Tibial artery (tissue), 4 donors: ENCODE data around the gene ADAMTS2.
A peak's percentile ranks its signal among the peaks of the same experiment; 100 is the strongest.

Experiments
- DNase-seq, 2 donors: peaks; one replicate each; pipeline ENCODE4 v3.0.0-alpha.2; 2019
- H3K27ac ChIP-seq, 2 donors: fragments of 200-600 bp; sonication (generic) in 1 of 2; 1 replicate in 1 of 2; 2 replicates in 1 of 2; pipeline ENCODE4 v1.5.1; 2018 to 2019; ENCODE audit warnings: mild to moderate bottlenecking in 1 of 2
- H3K27me3 ChIP-seq, 2 donors: fragments of 200-600 bp; sonication (generic) in 1 of 2; one replicate each; pipeline versions ENCODE4 v1.5.1 to v1.6.0; 2016 to 2019
- H3K36me3 ChIP-seq, 3 donors: fragments of 200-600 bp; sonication (generic) in 2 of 3; one replicate each; pipeline ENCODE4 v1.5.1; 2016 to 2019; ENCODE audit warnings: mild to moderate bottlenecking in 2 of 3
- H3K4me1 ChIP-seq, 4 donors: fragments of 200-600 bp; sonication (generic) in 2 of 4; 1 replicate in 3 of 4; 2 replicates in 1 of 4; pipeline ENCODE4 v1.5.1; 2016 to 2019
- H3K4me3 ChIP-seq, 2 donors: fragments of 200-600 bp; sonication (generic) in 1 of 2; 1 replicate in 1 of 2; 2 replicates in 1 of 2; pipeline ENCODE4 v1.5.1; 2018 to 2019; ENCODE audit warnings: mild to moderate bottlenecking in 2 of 2
- H3K9me3 ChIP-seq, 3 donors: fragments of 200-600 bp; sonication (generic) in 1 of 3; one replicate each; pipeline ENCODE4 v1.5.1; 2016 to 2019
- intact Hi-C: fragments of 100-400 bp; cut with DNase I; formaldehyde crosslinking; loops from one replicate; pipeline ENCODE4 v1.15.0; 2023; ENCODE audit warnings: low total_unique reads
- TF ChIP-seq, protein P1 (sequence below), 2 experiments: fragments of 200-600 bp in 1 of 2; fragments of 450-650 bp in 1 of 2; IDR thresholded peaks; one replicate each; pipeline ENCODE4 v1.5.1; 2017 to 2019; ENCODE audit warnings: antibody characterized with exemption in 2 of 2, mild to moderate bottlenecking in 1 of 2, moderate library complexity in 1 of 2

The ADAMTS2 gene

DNA sequence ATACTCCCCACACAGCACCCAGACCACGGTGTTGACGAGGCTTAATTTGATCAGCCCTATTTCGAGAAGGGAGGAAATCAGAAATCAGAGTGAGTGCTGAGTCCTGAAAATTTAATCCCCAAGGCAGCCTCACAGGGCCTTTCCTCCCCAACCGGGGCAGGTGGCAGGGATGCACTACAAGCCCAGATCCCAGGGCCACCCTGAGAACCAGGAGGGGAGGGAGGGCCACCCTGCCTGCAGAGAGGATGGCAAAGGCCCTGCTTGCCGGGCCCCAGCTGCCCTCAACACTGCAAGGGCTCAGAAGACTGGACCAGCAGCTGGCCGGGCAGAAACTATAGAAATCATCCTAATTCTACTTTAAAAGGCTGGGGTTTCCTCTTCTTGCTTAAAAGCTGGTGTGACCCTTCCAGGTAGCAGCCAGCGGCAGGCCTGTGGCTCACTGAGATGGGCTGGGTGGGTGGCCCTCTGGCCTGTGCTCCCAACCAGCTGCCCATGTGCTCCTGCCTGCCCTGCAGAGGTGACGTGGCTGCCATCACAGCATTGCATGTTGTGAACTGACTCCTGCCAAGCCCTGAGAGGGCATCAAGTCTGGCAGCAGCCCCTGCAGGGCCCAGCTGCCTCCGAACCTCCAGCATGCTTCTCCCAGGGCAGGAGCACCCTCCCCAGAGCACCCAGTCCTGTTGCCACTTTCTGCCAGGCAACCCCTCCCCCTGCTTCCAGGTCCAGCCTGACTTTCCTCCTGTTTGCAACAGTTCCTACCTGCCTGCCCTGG is 122.8 kb downstream of the ADAMTS2 start:
- TF ChIP-seq, protein P1, sequence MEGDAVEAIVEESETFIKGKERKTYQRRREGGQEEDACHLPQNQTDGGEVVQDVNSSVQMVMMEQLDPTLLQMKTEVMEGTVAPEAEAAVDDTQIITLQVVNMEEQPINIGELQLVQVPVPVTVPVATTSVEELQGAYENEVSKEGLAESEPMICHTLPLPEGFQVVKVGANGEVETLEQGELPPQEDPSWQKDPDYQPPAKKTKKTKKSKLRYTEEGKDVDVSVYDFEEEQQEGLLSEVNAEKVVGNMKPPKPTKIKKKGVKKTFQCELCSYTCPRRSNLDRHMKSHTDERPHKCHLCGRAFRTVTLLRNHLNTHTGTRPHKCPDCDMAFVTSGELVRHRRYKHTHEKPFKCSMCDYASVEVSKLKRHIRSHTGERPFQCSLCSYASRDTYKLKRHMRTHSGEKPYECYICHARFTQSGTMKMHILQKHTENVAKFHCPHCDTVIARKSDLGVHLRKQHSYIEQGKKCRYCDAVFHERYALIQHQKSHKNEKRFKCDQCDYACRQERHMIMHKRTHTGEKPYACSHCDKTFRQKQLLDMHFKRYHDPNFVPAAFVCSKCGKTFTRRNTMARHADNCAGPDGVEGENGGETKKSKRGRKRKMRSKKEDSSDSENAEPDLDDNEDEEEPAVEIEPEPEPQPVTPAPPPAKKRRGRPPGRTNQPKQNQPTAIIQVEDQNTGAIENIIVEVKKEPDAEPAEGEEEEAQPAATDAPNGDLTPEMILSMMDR (IDR thresholded peaks at IDR 0.05) = no peak
- no peaks in the 10 kb centered on the region for H3K9me3 ChIP-seq
- H3K4me3 ChIP-seq = no peak overlapping the region
- no peak overlapping the region for H3K27ac ChIP-seq
- no peaks in the 10 kb centered on the region for H3K36me3 ChIP-seq
- no peaks in the 10 kb centered on the region for H3K27me3 ChIP-seq
- DNase-seq = peak in 1 of 2 donors; percentile 51
- intact Hi-C loops = no loop called here
- H3K4me1 ChIP-seq = peaks cover 0 to 2% (median 0%) of the 10 kb centered on the region in 4 donors

DNA sequence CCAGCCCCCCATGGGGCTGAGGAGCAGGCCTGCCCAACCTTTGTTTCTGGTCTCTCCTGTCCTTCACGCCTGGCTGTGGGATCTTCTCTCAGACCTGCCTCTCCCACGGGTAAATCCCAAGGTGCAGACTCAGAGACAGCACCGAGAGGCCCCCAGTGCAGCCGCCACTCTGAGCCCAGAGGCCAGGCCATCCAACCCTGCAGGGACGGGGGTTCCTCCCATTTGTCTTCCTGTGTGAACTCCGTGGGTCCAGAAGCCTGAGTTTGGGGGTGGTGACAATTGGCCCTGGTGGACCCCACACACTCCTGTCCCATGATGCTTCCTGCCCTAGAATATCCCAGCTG is 123.4 kb downstream of the ADAMTS2 start:
- Histone ChIP-seq H3K27me3 (no peaks in the 10 kb centered on the region), H3K4me3 (no peak overlapping the region), H3K9me3 (no peaks in the 10 kb centered on the region), H3K27ac (no peak overlapping the region), H3K36me3 (no peaks in the 10 kb centered on the region), H3K4me1 (no peaks in the 10 kb centered on the region)
- TF ChIP-seq, protein P1 (IDR thresholded peaks at IDR 0.05) = no peak
- peak in 1 of 2 donors; percentile 33 for DNase-seq
- intact Hi-C loops = no loop called here

DNA sequence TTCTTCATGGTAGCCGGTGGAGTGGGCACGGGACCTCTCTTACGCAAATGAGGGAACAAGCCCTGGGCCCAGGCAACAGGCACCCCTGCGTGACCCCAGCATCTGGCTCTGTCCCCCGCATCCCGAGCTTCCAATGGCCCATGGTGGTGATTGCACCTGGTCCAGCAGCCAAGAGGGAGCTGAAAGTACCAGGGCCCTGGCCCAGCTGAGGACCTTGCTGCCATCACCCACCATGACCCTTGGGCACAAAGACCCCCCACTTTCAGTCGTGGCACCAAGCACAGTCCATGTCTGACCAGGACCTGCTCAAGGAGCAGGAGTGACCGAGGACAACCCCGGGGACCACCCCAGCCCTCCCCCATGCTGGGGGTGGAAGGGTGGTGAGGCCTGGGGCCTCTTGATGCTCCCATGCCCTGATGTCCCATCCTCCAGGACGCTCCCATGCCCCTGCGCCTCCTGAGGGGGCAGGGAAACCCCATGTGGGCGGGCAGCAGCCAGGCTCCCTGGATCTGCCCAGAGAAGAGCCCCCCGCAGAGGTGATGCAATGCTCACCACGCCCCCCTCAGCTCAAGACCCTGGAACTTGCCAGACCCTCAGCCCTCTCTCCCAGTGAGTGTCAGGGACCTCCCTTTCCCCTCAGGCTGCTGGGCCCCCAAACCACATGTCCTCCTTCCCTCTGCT is 123.9 kb downstream of the ADAMTS2 start:
- Histone ChIP-seq H3K4me1 (no peaks in the 10 kb centered on the region), H3K36me3 (no peaks in the 10 kb centered on the region), H3K27ac (no peak overlapping the region), H3K4me3 (no peak overlapping the region), H3K27me3 (no peaks in the 10 kb centered on the region), H3K9me3 (no peaks in the 10 kb centered on the region)
- TF ChIP-seq, protein P1 (IDR thresholded peaks at IDR 0.05) = no peak
- no peak for DNase-seq
- intact Hi-C loops = no loop called here

DNA sequence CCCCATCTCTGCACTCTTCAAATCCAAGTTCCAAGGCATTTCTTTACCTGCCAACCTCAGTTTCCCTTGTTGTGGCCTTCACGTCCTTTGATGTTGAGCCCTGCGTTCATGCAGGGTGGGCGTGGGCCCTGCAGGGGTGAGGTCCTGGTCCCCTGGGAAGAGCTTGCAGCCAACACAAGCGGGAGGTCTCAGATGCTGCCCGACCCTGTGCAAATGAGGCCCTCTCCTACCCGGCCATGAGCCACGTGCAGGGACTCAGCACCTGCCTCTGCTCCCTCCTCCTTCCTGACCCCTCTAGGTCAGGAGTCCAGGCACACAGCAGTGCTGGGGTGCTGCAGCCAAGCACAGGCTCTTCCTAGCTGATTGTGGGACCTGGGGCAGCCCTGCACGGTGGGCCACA is 124.5 kb downstream of the ADAMTS2 start:
- intact Hi-C loops = no loop called here
- Histone ChIP-seq H3K36me3 (no peaks in the 10 kb centered on the region), H3K27ac (no peak overlapping the region), H3K9me3 (no peaks in the 10 kb centered on the region), H3K4me1 (no peaks in the 10 kb centered on the region), H3K27me3 (no peaks in the 10 kb centered on the region), H3K4me3 (no peak overlapping the region)
- TF ChIP-seq, protein P1 (IDR thresholded peaks at IDR 0.05) = no peak
- no peak for DNase-seq

DNA sequence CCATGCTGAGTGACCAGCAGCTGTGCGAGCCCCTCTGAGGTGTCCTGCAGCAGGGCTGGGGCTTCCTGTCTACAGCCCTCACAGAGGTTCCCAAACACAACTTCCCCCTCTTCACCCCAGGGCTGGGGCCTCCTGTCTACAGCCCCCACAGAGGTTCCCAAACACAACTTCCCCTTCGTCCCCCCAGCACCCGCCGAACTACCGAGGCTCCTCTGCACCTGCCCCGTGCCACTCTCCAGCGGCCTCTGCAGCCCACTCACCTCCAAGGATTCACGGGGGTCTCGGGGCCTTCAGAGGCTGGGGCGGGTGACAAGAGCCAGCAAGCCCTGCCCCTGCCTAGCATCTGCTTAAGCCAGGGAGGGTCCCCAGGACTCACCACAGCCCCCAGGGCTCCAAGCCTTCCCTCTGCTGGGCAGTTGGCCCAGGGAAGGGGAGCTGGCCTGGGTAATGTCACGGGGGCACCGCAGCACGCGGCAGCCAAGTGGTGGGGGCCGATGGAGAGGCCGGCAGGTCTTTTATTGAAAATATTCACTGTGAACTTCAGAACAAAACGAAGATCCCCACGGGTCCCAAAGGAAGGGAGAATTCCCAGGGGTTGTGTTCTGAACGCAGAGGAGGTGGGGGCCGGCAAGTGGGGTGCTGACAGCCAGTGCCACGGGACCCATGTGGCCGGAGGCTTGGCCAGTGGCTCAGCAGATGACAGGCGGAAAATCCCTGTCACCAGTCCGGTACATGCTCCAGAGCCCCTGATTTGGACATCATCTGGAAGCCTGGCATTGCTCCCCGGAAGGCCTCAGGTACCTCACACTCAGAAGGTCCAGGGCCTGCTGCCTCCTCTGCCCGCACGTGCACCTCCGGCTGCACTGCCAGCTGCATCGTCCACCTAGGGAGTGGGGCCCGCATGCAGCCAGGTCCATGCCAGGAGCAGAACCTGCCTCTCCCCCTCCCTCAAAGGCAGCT is 125.3 kb downstream of the ADAMTS2 start:
- H3K27me3 ChIP-seq = no peaks in the 10 kb centered on the region
- H3K4me1 ChIP-seq = no peaks in the 10 kb centered on the region
- no peaks in the 10 kb centered on the region for H3K36me3 ChIP-seq
- no peak overlapping the region for H3K27ac ChIP-seq
- intact Hi-C loops = no loop called here
- TF ChIP-seq, protein P1 (IDR thresholded peaks at IDR 0.05) = no peak
- H3K9me3 ChIP-seq = no peaks in the 10 kb centered on the region
- peak in 1 of 2 donors; percentile 55 for DNase-seq
- no peak overlapping the region for H3K4me3 ChIP-seq
